Jurkat, Clone E6-1 (cell line): ENCODE data around the gene TRIM13.
"Not testable (repeated sequence)": the region's sequence is repeated elsewhere in the genome, so short reads cannot be mapped to it uniquely, and the experiment has no call there.

Experiments
- DNase-seq: peaks from one replicate; pipeline ENCODE4 v3.0.0-alpha.2; 2011; ENCODE audit warnings: low read depth, low spot score
- H3K4me3 ChIP-seq: 2 replicates; pipeline ENCODE4 v1.5.1; 2011; ENCODE audit warnings: mild to moderate bottlenecking, low read length, control low read depth, moderate library complexity

TRIM13 gene

GRCh38 chr13:50038266-50038665, 41.4 kb downstream of the TRIM13 start:
- no peak for DNase-seq
- H3K4me3 ChIP-seq: no peak overlapping the region

- no peak for DNase-seq
Observed at GRCh38 chr13:50052478-50052877, 55.6 kb downstream of the TRIM13 start.

GRCh38 chr13:50053844-50054243, 57.0 kb downstream of the TRIM13 start:
- no peak for DNase-seq
- no peak overlapping the region for H3K4me3 ChIP-seq

More at GRCh38 chr13:50052478-50052877, 55.6 kb downstream of the TRIM13 start:
- no peak overlapping the region for H3K4me3 ChIP-seq

- no peak overlapping the region for H3K4me3 ChIP-seq
- no peak for DNase-seq
Observed at GRCh38 chr13:50055454-50055853, 58.6 kb downstream of the TRIM13 start.

DNA sequence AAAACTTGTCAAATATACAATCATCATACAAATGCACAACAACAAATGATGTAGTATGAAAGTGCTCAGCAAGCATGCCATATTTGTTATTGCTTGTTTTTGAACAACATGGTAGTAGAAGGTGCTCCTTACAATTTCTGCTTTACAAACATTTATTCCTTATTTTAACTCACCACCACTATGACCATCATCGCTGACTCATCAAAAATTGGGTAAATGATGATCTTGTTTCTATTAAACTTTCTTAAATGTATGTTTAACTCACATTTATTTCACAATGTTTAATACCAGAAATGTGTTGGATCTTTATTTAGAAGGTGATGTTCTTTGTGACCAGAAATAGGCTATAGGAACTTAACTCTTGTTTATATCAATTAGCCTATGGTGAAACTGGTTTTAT, 63.9 kb downstream of the TRIM13 start:
- H3K4me3 ChIP-seq: no peak overlapping the region

DNA sequence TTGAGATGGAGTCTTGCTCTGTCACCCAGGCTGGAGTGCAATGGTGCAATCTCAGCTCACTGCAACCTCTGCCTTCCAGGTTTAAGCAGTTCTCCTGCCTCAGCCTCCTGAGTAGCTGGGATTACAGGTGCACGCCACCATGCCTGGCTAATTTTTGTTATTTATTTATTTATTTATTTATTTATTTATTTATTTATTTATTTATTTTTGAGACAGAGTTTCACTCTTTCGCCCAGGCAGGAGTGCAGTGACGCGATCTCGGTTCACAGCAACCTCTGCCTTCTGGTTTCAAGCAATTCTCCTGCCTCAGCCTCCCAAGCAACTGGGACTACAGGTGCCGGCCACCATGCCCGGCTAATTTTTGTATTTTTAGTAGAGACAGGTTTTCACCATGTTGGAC, 65.5 kb downstream of the TRIM13 start:
- not testable (repeated sequence) for DNase-seq, H3K4me3 ChIP-seq

More for the DNA sequence above, 63.9 kb downstream of the TRIM13 start:
- DNase-seq: no peak

- no peak overlapping the region for H3K4me3 ChIP-seq
- no peak for DNase-seq
Observed at GRCh38 chr13:50065712-50066111, 68.9 kb downstream of the TRIM13 start.
